AG09319 (cell line): ENCODE data around the gene ASTL.

ENCODE experiments used
- DNase-seq: peaks from one replicate; pipeline ENCODE4 v3.0.0-alpha.2; 2010; ENCODE audit warnings: low read depth; ENCODE audit errors: extremely low read depth
- TF ChIP-seq, protein P1 (sequence below): IDR thresholded peaks from 2 replicates; pipeline ENCODE4 v1.5.1; 2011; ENCODE audit warnings: low read depth, mild to moderate bottlenecking, inconsistent platforms, low read length, moderate library complexity

ASTL gene

DNA sequence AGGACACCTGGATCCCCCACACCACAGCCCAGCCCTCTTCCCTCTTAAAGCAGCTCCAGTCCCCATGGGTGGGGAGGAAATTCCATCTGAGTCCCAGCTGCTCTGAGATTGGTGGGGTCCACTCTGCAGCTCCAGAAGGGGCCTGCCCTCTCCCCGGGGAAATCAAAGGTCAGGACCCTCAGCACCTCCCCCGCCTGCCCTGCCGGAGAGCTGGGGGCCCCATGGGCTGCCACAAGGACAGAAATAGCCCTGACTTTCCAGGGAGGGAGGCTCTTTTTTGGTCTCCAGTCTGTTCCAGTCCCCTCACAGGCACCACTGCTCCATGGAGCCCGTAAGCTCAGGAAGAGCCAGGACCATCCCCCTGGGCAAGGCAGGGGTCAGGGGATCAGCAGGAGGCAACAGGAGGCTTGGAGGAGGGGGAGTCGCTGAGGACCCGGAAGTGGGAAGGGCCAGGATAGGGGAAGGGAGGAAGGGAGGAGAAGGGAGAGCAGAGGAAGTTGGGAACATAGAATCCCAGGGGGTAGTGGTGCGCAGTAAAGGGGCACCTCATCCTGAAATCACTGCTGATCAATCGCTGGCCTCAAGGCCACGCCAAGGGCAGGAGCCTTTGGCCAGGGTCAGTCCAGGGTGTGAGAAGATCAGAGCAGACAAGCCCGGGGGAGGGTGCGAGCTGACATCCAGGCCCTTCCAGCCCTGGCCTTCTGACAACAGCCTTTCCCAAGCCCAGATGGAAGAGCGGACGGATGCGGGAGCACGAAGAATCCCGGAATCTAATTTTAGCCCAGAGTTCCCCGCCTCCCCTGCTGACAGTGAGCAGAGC is 29.6 kb downstream of the ASTL start:
- no peak for DNase-seq
- TF ChIP-seq, protein P1, sequence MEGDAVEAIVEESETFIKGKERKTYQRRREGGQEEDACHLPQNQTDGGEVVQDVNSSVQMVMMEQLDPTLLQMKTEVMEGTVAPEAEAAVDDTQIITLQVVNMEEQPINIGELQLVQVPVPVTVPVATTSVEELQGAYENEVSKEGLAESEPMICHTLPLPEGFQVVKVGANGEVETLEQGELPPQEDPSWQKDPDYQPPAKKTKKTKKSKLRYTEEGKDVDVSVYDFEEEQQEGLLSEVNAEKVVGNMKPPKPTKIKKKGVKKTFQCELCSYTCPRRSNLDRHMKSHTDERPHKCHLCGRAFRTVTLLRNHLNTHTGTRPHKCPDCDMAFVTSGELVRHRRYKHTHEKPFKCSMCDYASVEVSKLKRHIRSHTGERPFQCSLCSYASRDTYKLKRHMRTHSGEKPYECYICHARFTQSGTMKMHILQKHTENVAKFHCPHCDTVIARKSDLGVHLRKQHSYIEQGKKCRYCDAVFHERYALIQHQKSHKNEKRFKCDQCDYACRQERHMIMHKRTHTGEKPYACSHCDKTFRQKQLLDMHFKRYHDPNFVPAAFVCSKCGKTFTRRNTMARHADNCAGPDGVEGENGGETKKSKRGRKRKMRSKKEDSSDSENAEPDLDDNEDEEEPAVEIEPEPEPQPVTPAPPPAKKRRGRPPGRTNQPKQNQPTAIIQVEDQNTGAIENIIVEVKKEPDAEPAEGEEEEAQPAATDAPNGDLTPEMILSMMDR = no peak

DNA sequence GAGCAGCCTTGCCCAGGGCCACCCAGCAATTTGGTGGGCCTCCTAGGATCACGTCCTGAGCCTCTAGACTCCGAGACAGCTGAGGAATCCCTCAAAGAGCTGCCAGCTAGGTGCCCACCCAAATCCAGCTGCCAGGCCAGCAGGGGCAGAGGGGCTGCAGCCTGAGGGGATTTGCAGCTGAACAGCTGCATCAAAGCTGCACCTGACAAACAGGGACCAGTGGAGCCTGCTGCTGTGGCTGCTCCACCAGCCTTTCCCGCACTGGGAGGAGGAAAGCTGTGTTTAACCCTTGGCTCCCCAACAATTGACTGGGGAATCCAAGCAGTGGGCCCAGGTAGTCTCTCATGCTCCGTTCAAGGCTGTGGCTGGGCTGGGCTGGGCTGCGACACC is 30.2 kb downstream of the ASTL start:
- DNase-seq = no peak
- TF ChIP-seq, protein P1 = no peak

DNA sequence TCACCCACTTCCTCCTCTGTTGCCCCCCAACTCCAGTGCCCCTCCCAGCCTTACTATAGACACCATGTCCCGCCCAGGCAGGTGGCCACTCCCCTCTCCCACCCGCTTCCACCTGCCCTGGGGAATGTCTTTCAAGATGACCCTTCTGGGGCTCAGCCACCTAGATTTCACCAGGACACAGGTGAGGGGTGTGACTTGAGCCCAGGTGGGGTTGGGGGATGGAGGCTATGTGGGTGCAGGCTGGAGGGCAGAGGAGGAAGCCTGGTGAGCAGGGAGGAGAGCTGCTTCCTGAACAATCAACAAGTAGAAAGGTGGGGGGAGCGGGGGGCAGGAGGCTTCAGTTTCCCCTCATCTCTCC is 30.6 kb downstream of the ASTL start:
- no peak for DNase-seq
- TF ChIP-seq, protein P1 = no peak

DNA sequence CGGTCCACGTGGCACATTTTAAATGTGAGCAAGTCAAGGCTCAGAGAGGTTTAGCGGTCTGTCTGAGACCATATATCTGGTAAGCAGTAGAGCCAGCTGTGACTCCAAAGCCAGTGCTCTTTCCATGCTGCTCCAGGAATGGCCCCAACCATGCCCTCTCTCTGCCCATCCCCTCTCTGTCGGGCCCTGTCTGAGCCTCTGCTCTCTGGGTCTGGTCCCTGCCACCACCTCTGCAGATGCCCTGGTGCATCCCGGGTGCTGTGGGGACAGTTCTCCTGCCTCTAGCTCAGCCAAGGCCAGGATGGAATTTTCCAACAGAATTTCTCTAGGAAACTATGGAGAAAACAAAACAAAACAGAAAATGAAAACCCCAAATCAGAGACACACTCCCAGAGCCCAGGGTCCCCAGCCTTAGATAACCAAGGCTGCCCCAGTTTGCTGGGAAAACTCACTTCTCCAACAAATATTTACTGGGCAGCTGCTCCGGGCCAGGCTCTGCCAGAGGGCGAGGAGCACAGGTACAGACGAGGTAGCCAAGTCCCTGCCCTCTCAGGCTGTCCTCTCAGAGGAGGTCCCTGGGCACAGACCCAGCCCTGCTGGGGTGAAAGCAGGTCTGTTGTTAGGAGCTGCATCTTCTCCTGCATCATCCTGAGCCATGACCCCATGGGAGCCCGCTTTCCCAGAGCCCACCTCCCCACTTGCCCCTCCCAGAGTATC is 31.2 kb downstream of the ASTL start:
- no peak for DNase-seq
- TF ChIP-seq, protein P1 = no peak

DNA sequence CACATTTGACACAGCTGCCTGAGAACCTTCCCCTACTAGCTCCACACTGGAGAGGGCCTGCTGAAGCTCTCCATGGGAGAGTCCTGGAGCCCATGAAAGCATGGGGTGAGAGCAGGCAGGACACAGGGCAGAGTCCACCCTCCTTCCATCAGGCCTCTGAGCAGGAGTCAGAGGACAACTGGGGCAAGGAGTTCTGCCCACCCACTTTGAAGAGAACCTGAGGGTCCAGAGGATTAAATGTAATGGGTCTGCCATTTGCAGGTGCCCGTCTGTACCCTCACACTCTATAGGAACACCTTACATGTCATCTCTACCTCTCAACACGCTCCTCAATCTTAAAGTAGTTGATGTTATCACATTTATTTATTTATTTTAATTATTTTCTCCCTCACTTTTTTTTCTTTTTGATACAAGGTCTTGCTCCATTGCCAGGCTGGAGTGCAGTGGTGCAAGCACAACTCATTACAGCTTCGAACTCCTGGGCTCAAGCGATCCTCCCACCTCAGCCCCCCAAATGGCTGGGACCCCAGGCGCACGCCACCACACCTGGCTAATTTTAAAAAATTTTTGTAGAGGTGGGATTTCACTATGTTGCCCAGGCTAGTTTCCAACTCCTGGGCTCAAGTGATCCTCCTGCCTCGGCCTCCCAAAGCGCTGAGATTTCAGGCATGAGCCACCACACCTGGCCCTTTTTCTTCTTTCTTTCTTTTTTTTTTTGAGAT is 32.1 kb downstream of the ASTL start:
- TF ChIP-seq, protein P1 = no peak
- no peak for DNase-seq

DNA sequence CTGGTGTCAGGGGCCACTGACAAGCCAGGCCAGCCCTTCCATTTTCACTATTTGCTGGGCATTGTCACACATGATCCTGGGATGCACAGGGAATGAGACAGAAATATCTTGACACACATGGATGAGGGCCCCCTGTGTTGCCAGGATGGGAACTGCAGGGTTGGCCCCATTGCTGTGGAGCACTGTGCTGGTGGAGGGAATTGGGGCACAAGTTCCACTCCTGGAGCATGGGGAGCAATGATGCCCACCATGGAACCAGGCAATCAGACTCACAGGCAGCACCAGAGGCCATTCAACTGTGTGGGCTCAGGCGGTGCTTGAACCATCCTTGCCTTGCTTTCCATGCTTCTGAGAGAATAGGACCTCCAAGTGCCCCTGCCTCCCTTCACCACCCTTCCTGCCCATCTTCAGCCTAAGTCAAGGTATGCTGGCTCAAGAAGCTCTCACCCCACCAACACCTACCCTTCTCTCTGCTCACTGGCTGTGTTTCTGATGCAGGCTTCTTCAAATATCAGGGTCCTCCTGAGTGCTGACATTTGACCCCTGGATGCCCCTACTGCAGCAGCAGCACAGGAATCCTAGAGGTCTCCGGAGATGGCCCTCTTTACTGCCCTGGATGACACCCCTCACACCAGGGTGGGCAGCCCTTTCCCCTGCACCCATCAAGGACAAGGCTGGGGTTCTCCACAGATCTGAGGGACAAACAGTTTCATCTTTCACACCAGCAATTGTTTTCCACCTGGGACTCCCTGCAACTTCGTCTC is 33.0 kb downstream of the ASTL start:
- TF ChIP-seq, protein P1 = no peak
- no peak for DNase-seq
